ENCODE results near the gene NBAS.

NBAS gene

GRCh38 chr2:15174567-15174966, 386.6 kb downstream of the NBAS start:
- no peaks in the 10 kb centered on the region for H3K9me3 ChIP-seq (ENCODE audit: control insufficient read depth, insufficient read depth, low read depth, low read length)
- H3K36me3 ChIP-seq (ENCODE audit: control insufficient read depth in 2 of 2, insufficient read depth in 1 of 2, low read length in 2 of 2): no peaks in the 10 kb centered on the region
- CTCF ChIA-PET: no interaction called here
- no peak overlapping the region for H3K27ac ChIP-seq (ENCODE audit: extremely low read depth, low read depth, low read length)
- no peak for TF ChIP-seq ZNF692 (tag by site-specific recombination; IDR thresholded peaks at IDR 0.05)
- TF ChIP-seq ZNF660 (tag by site-specific recombination; IDR thresholded peaks at IDR 0.05): no peak
- H3K4me1 ChIP-seq (ENCODE audit: control insufficient read depth, insufficient read depth, low read length): peaks cover 5% of the 10 kb centered on the region
- no peak overlapping the region for H3K4me3 ChIP-seq (ENCODE audit: low read depth, low read length)
- POLR2A ChIA-PET: no interaction called here

GRCh38 chr2:15173501-15173900, 387.6 kb downstream of the NBAS start:
- Histone ChIP-seq H3K4me1 (ENCODE audit: control insufficient read depth, insufficient read depth, low read length) (peaks cover 5% of the 10 kb centered on the region), H3K9me3 (ENCODE audit: control insufficient read depth, insufficient read depth, low read depth, low read length) (no peaks in the 10 kb centered on the region), H3K36me3 (ENCODE audit: control insufficient read depth in 2 of 2, insufficient read depth in 1 of 2, low read length in 2 of 2) (no peaks in the 10 kb centered on the region), H3K4me3 (ENCODE audit: low read depth, low read length) (no peak overlapping the region), H3K27ac (ENCODE audit: extremely low read depth, low read depth, low read length) (no peak overlapping the region)
- CTCF ChIA-PET: no interaction called here
- TF ChIP-seq ZNF24 (tag by site-specific recombination; IDR thresholded peaks at IDR 0.05) (no peak), KLF17 (tag by site-specific recombination; IDR thresholded peaks at IDR 0.05) (no peak), ZNF266 (tag by site-specific recombination; IDR thresholded peaks at IDR 0.05; ENCODE audit: low read depth) (no peak), SCRT1 (tag by site-specific recombination; IDR thresholded peaks at IDR 0.05; ENCODE audit: borderline replicate concordance) (no peak), ZNF302 (tag by site-specific recombination; IDR thresholded peaks at IDR 0.05; ENCODE audit: low read depth) (no peak), ZNF26 (tag by site-specific recombination; IDR thresholded peaks at IDR 0.05) (no peak), ZNF692 (tag by site-specific recombination; IDR thresholded peaks at IDR 0.05) (no peak), ZNF221 (tag by site-specific recombination; IDR thresholded peaks at IDR 0.05; ENCODE audit: borderline replicate concordance) (no peak), ZNF560 (tag by site-specific recombination; IDR thresholded peaks at IDR 0.05; ENCODE audit: borderline replicate concordance) (no peak), ZNF223 (tag by site-specific recombination; IDR thresholded peaks at IDR 0.05) (no peak), ZNF521 (tag by site-specific recombination; IDR thresholded peaks at IDR 0.05) (no peak), FEZF1 (tag by site-specific recombination; IDR thresholded peaks at IDR 0.05) (no peak), KLF1 (tag by site-specific recombination; IDR thresholded peaks at IDR 0.05) (no peak), ZNF501 (tag by site-specific recombination; IDR thresholded peaks at IDR 0.05) (no peak), ZNF654 (tag by site-specific recombination; IDR thresholded peaks at IDR 0.05; ENCODE audit: low read depth) (no peak)
- POLR2A ChIA-PET: no interaction called here

GRCh38 chr2:15172825-15173224, 388.3 kb downstream of the NBAS start:
- H3K4me1 ChIP-seq (ENCODE audit: control insufficient read depth, insufficient read depth, low read length): peaks cover 5% of the 10 kb centered on the region
- no peaks in the 10 kb centered on the region for H3K9me3 ChIP-seq (ENCODE audit: control insufficient read depth, insufficient read depth, low read depth, low read length)
- ChIA-PET CTCF (interaction anchor here (0.7 kb wide), 1 partner anchor 11 kb away, joined by 3 read pairs; no protein-coding TSS in a partner anchor), POLR2A (no interaction called here)
- H3K4me3 ChIP-seq (ENCODE audit: low read depth, low read length): no peak overlapping the region
- TF ChIP-seq ZNF777 (tag by site-specific recombination; IDR thresholded peaks at IDR 0.05; ENCODE audit: borderline replicate concordance) (no peak), ZNF530 (tag by site-specific recombination; IDR thresholded peaks at IDR 0.05; ENCODE audit: low read depth) (no peak), MZF1 (tag by site-specific recombination; IDR thresholded peaks at IDR 0.05; ENCODE audit: borderline replicate concordance) (no peak), ZNF350 (tag by site-specific recombination; IDR thresholded peaks at IDR 0.05) (no peak), ZNF624 (tag by site-specific recombination; IDR thresholded peaks at IDR 0.05) (no peak), ZNF266 (tag by site-specific recombination; IDR thresholded peaks at IDR 0.05; ENCODE audit: low read depth) (no peak), ZNF221 (tag by site-specific recombination; IDR thresholded peaks at IDR 0.05; ENCODE audit: borderline replicate concordance) (no peak)
- no peaks in the 10 kb centered on the region for H3K36me3 ChIP-seq (ENCODE audit: control insufficient read depth in 2 of 2, insufficient read depth in 1 of 2, low read length in 2 of 2)
- no peak overlapping the region for H3K27ac ChIP-seq (ENCODE audit: extremely low read depth, low read depth, low read length)
